PC-3 (cell line): ENCODE results near the gene IGLL1.

Experiments
- EZH2 ChIP-seq: fragments of 300-600 bp; sonication (generic); IDR thresholded peaks from one replicate; pipeline ENCODE4 v1.6.1; 2017; ENCODE audit warnings: antibody characterized with exemption, mild to moderate bottlenecking, low read length; ENCODE audit not compliant: unreplicated experiment
- EZH2phosphoT487 ChIP-seq: fragments of 300-600 bp; sonication (generic); IDR thresholded peaks from 2 replicates; pipeline ENCODE4 v1.6.1; 2018; ENCODE audit warnings: mild to moderate bottlenecking, antibody characterized with exemption, low read length, borderline replicate concordance
- TF ChIP-seq, protein P1 (sequence below): fragments of 300-600 bp; sonication (generic); conservative IDR thresholded peaks from 2 replicates; pipeline ENCODE4 v1.5.1; 2017; ENCODE audit warnings: antibody characterized with exemption, low read depth, mild to moderate bottlenecking, low read length

DNA sequence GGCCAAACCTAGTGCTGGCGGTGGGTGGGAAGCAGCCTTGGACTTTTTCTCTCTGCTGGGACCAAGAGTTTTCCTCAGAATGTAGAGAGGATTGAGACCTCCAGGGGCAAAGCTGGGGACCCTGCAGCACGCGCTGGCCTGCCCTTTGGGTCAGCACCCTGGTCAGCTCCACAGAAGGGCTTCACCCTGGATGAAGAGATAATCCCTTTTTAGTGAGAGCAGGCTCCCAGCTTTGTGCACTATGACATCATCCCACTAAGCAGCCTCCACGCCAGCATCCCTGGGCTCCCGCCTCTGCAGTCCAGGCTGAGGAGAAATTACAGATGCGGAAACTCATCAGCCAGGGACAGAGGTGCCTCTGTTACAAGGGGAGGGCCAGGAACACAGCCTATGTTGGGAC is 28.5 kb upstream of the IGLL1 start:
- TF ChIP-seq EZH2 (no peak), EZH2phosphoT487 (no peak)
- TF ChIP-seq, protein P1, sequence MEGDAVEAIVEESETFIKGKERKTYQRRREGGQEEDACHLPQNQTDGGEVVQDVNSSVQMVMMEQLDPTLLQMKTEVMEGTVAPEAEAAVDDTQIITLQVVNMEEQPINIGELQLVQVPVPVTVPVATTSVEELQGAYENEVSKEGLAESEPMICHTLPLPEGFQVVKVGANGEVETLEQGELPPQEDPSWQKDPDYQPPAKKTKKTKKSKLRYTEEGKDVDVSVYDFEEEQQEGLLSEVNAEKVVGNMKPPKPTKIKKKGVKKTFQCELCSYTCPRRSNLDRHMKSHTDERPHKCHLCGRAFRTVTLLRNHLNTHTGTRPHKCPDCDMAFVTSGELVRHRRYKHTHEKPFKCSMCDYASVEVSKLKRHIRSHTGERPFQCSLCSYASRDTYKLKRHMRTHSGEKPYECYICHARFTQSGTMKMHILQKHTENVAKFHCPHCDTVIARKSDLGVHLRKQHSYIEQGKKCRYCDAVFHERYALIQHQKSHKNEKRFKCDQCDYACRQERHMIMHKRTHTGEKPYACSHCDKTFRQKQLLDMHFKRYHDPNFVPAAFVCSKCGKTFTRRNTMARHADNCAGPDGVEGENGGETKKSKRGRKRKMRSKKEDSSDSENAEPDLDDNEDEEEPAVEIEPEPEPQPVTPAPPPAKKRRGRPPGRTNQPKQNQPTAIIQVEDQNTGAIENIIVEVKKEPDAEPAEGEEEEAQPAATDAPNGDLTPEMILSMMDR, result no peak
